H1 (cell line): ENCODE results near the gene COL4A1. TPM values are rescaled to one million over a fixed set of nuclear protein-coding genes. Genes with fewer than 3 reads are reported as not detected.

Source experiments
- CTCF ChIA-PET: fragments of 300-600 bp; sonication (Branson Sonifier 250); formaldehyde crosslinking; loops from one replicate; lab custom pipeline; 2021; ENCODE audit not compliant: partially characterized antibody; lab: Charles Lee
- POLR2A ChIA-PET: fragments of 300-600 bp; sonication (Branson Sonifier 250); formaldehyde crosslinking; loops from one replicate; lab custom pipeline; 2021; ENCODE audit warnings: inconsistent platforms; ENCODE audit not compliant: partially characterized antibody; lab: Charles Lee
- DNase-seq, 2 experiments: peaks; one replicate each; pipeline versions ENCODE4 v3.0.0 to v3.0.0-alpha.2; 2010 to 2022; ENCODE audit warnings: low spot score in 2 of 2, low read depth in 1 of 2, mixed read lengths in 1 of 2
- FAIRE-seq: peaks from 2 replicates; lab custom pipeline; 2011; peaks lifted over from hg19 to GRCh38; lab: Jason Lieb, UNC
- H2AFZ ChIP-seq: 2 replicates; pipeline ENCODE4 v1.8.1; 2012; ENCODE audit warnings: low read length, inconsistent platforms
- H2AK5ac ChIP-seq: 2 replicates; pipeline ENCODE4 v1.6.1; 2013; ENCODE audit warnings: low read depth, low read length
- H2BK120ac ChIP-seq: replicated peaks from 2 replicates; pipeline ENCODE3; 2013; ENCODE audit warnings: low read depth, low read length, inconsistent platforms
- H2BK12ac ChIP-seq: 2 replicates; pipeline ENCODE4 v1.6.1; 2013; ENCODE audit warnings: low read depth, low read length
- H2BK15ac ChIP-seq: 2 replicates; pipeline ENCODE4 v1.6.1; 2013; ENCODE audit warnings: low read length
- H2BK20ac ChIP-seq: 2 replicates; pipeline ENCODE4 v1.6.1; 2013; ENCODE audit warnings: low read length
- H2BK5ac ChIP-seq: 2 replicates; pipeline ENCODE4 v1.6.1; 2013; ENCODE audit warnings: low read depth, low read length
- H3K14ac ChIP-seq: 2 replicates; pipeline ENCODE4 v1.6.1; 2013; ENCODE audit warnings: inconsistent platforms; ENCODE audit not compliant: insufficient read length
- H3K18ac ChIP-seq: 2 replicates; pipeline ENCODE4 v1.6.1; 2013; ENCODE audit warnings: low read length; ENCODE audit errors: extremely low read depth
- H3K23ac ChIP-seq: 2 replicates; pipeline ENCODE4 v1.6.1; 2013; ENCODE audit warnings: inconsistent platforms; ENCODE audit not compliant: insufficient read length
- H3K23me2 ChIP-seq: 2 replicates; pipeline ENCODE4 v1.6.1; 2013; ENCODE audit warnings: low read depth, low read length
- H3K27ac ChIP-seq: 2 replicates; pipeline ENCODE4 v1.6.1; 2011; ENCODE audit warnings: low read depth, low read length, inconsistent platforms
- H3K27me3 ChIP-seq, 4 experiments: replicated peaks in 1 of 4; 1 replicate in 1 of 4; 2 replicates in 3 of 4; pipeline versions ENCODE4 v1.6.1 to v1.8.1; 2011 to 2013; ENCODE audit warnings: low read length in 3 of 4, mild to moderate bottlenecking in 3 of 4, inconsistent platforms in 2 of 4, mixed read lengths in 2 of 4, moderate library complexity in 1 of 4; ENCODE audit not compliant: control insufficient read depth in 3 of 4, insufficient read depth in 3 of 4; ENCODE audit errors: extremely low read depth in 1 of 4
- H3K36me3 ChIP-seq, 4 experiments: 2 replicates each; pipeline versions ENCODE4 v1.6.1 to v1.8.1; 2011 to 2013; ENCODE audit warnings: mild to moderate bottlenecking in 4 of 4, low read length in 3 of 4, moderate library complexity in 2 of 4, control low read depth in 1 of 4, inconsistent platforms in 1 of 4; ENCODE audit not compliant: insufficient read depth in 4 of 4, control insufficient read depth in 2 of 4
- H3K4ac ChIP-seq: replicated peaks from 2 replicates; pipeline ENCODE3; 2013; ENCODE audit warnings: low read length, low read depth, mixed read lengths, inconsistent platforms; ENCODE audit not compliant: insufficient read length
- H3K4me1 ChIP-seq, 4 experiments: replicated peaks in 1 of 4; 1 replicate in 1 of 4; 2 replicates in 3 of 4; pipeline versions ENCODE4 v1.6.1 to v1.8.1; 2011 to 2013; ENCODE audit warnings: low read length in 3 of 4, inconsistent platforms in 2 of 4, mixed read lengths in 1 of 4; ENCODE audit not compliant: insufficient read depth in 4 of 4, control insufficient read depth in 3 of 4
- H3K4me2 ChIP-seq, 2 experiments: 2 replicates each; pipeline versions ENCODE4 v1.6.1 to v1.8.1; 2011 to 2013; ENCODE audit warnings: low read depth in 2 of 2, low read length in 2 of 2, control low read depth in 1 of 2, inconsistent platforms in 1 of 2, mild to moderate bottlenecking in 1 of 2; ENCODE audit not compliant: insufficient read depth in 1 of 2
- H3K4me3 ChIP-seq, 4 experiments: fragments of 200-600, 300-600 bp in 1 of 4; sonication (generic), shearing (Covaris generic), sonication (Bioruptor Twin) in 1 of 4; 2 replicates each; pipeline versions ENCODE4 v1.5.1 to v1.8.1; 2011 to 2016; ENCODE audit warnings: low read length in 4 of 4, low read depth in 3 of 4, control low read depth in 2 of 4, inconsistent platforms in 2 of 4, mild to moderate bottlenecking in 2 of 4, mixed read lengths in 1 of 4, moderate library complexity in 1 of 4; ENCODE audit not compliant: insufficient read depth in 2 of 4; ENCODE audit errors: extremely low read depth in 1 of 4
- H3K56ac ChIP-seq: replicated peaks from 2 replicates; pipeline ENCODE3; 2013; ENCODE audit warnings: low read depth, mild to moderate bottlenecking, mixed read lengths, low read length, inconsistent platforms; ENCODE audit not compliant: insufficient read length
- H3K79me1 ChIP-seq: 2 replicates; pipeline ENCODE4 v1.6.1; 2013; ENCODE audit warnings: low read depth, low read length, control low read depth
- H3K79me2 ChIP-seq, 2 experiments: 2 replicates each; pipeline versions ENCODE4 v1.6.1 to v1.8.1; 2012 to 2013; ENCODE audit warnings: low read length in 2 of 2, mild to moderate bottlenecking in 2 of 2, inconsistent platforms in 1 of 2; ENCODE audit not compliant: insufficient read depth in 2 of 2, control insufficient read depth in 1 of 2
- H3K9ac ChIP-seq, 4 experiments: replicated peaks in 1 of 4; 1 replicate in 1 of 4; 2 replicates in 3 of 4; pipeline versions ENCODE4 v1.6.1 to v1.8.1; 2011 to 2013; ENCODE audit warnings: low read depth in 3 of 4, low read length in 3 of 4, control low read depth in 2 of 4, mild to moderate bottlenecking in 2 of 4, moderate library complexity in 2 of 4, inconsistent platforms in 1 of 4; ENCODE audit errors: extremely low read depth in 1 of 4
- H3K9me3 ChIP-seq, 2 experiments: 2 replicates each; pipeline versions ENCODE4 v1.6.1 to v1.8.1; 2012 to 2013; ENCODE audit warnings: mild to moderate bottlenecking in 2 of 2, moderate library complexity in 2 of 2, control low read depth in 1 of 2, inconsistent platforms in 1 of 2, low read depth in 1 of 2, low read length in 1 of 2, mixed read lengths in 1 of 2; ENCODE audit not compliant: insufficient read depth in 2 of 2
- H4K20me1 ChIP-seq, 2 experiments: replicated peaks in 1 of 2; 2 replicates each; pipeline versions ENCODE3 to v1.8.1; 2011 to 2013; ENCODE audit warnings: inconsistent platforms in 2 of 2, low read length in 2 of 2, mild to moderate bottlenecking in 1 of 2; ENCODE audit not compliant: insufficient read depth in 2 of 2, control insufficient read depth in 1 of 2
- H4K5ac ChIP-seq: 2 replicates; pipeline ENCODE4 v1.6.1; 2013; ENCODE audit warnings: low read length, low read depth, mixed read lengths, inconsistent platforms; ENCODE audit not compliant: insufficient read length
- H4K8ac ChIP-seq: 2 replicates; pipeline ENCODE4 v1.8.0; 2013; ENCODE audit warnings: mild to moderate bottlenecking, moderate library complexity, low read length, inconsistent platforms; ENCODE audit not compliant: insufficient read depth; ENCODE audit errors: extremely low read depth
- H4K91ac ChIP-seq: replicated peaks from 2 replicates; pipeline ENCODE3; 2013; ENCODE audit warnings: low read length, mixed read lengths, inconsistent platforms; ENCODE audit not compliant: insufficient read length
- ASH2L ChIP-seq: fragments of 200-600, 300-600 bp; sonication (generic); IDR thresholded peaks from one replicate; pipeline ENCODE4 v1.7.1; 2017; ENCODE audit warnings: low read length
- BCL11A ChIP-seq, 2 experiments: IDR thresholded peaks; one replicate each; pipeline ENCODE4 v1.6.1; 2011; ENCODE audit warnings: low read depth in 2 of 2, low read length in 2 of 2, mild to moderate bottlenecking in 2 of 2
- CBX8 ChIP-seq: fragments of 300-800, 300-1000 bp; sonication (generic); IDR thresholded peaks from 2 replicates; pipeline ENCODE4 v1.7.1; 2016; ENCODE audit warnings: low read depth, low read length, borderline replicate concordance
- CTCF ChIP-seq, 3 experiments: IDR thresholded peaks; 1 replicate in 2 of 3; 2 replicates in 1 of 3; pipeline versions ENCODE4 v1.5.1 to v1.6.1; 2011; ENCODE audit warnings: low read length in 3 of 3, mild to moderate bottlenecking in 3 of 3, inconsistent platforms in 2 of 3, low read depth in 1 of 3, moderate library complexity in 1 of 3; ENCODE audit not compliant: insufficient read depth in 1 of 3; ENCODE audit errors: control extremely low read depth in 1 of 3
- EP300 ChIP-seq, 2 experiments: IDR thresholded peaks; 1 replicate in 1 of 2; 2 replicates in 1 of 2; pipeline ENCODE4 v1.6.1; 2011 to 2012; ENCODE audit warnings: low read depth in 2 of 2, low read length in 2 of 2, mild to moderate bottlenecking in 2 of 2, borderline replicate concordance in 1 of 2, inconsistent platforms in 1 of 2, moderate library complexity in 1 of 2
- EZH2 ChIP-seq: fragments of 200-600 bp; sonication (generic); IDR thresholded peaks from 2 replicates; pipeline ENCODE4 v1.7.1; 2012; ENCODE audit warnings: low read depth, mild to moderate bottlenecking, moderate library complexity, low read length, inconsistent platforms; ENCODE audit not compliant: severe bottlenecking
- MAFK ChIP-seq: IDR thresholded peaks from 2 replicates; pipeline ENCODE4 v1.6.1; 2012; ENCODE audit warnings: low read depth, mild to moderate bottlenecking, improper control_type of control experiment, low read length
- RXRA ChIP-seq: IDR thresholded peaks from 2 replicates; pipeline ENCODE4 v1.6.1; 2011; ENCODE audit warnings: low read depth, mild to moderate bottlenecking, low read length, moderate library complexity; ENCODE audit not compliant: insufficient read depth
- SIRT6 ChIP-seq: IDR thresholded peaks from one replicate; pipeline ENCODE4 v1.7.1; 2012; ENCODE audit warnings: low read length, inconsistent platforms
- TAF7 ChIP-seq: optimal IDR thresholded peaks from 2 replicates; pipeline ENCODE3; 2011; ENCODE audit warnings: low read depth, mild to moderate bottlenecking, inconsistent platforms, low read length, moderate library complexity, borderline replicate concordance
- TEAD4 ChIP-seq: IDR thresholded peaks from 2 replicates; pipeline ENCODE4 v1.6.1; 2012; ENCODE audit warnings: low read depth, low read length, inconsistent platforms, mixed read lengths
- ZNF274 ChIP-seq: IDR thresholded peaks from 2 replicates; pipeline ENCODE4 v1.7.0; 2012; ENCODE audit warnings: low read length, borderline replicate concordance; ENCODE audit errors: extremely low read depth
- WGBS, 2 experiments: shearing (Covaris generic) in 1 of 2; methylation state at CpG; one replicate each; pipeline versions ENCODE4 v1.1.6 to v1.1.7; 2013 to 2015; ENCODE audit warnings: low lambda C conversion rate in 2 of 2, mixed read lengths in 2 of 2, inconsistent platforms in 1 of 2, low coverage in 1 of 2, missing lambda C conversion rate in 1 of 2; ENCODE audit not compliant: insufficient replicate concordance in 2 of 2, insufficient coverage in 1 of 2, insufficient read length in 1 of 2; ENCODE audit errors: extremely low coverage in 1 of 2, missing lambda C conversion rate in 1 of 2; 5-methylcytosine and 5-hydroxymethylcytosine counted together
- polyA plus RNA-seq, 7 experiments: library from polyadenylated mRNA; depleted of rRNA in 3 of 7; stranded (reverse) in 5 of 7; unstranded in 2 of 7; fragments of >200 nt in 5 of 7; fragments of 200-250 nt in 2 of 7; gene quantifications; 1 replicate in 5 of 7; 2 replicates in 1 of 7; 4 replicates in 1 of 7; pipeline versions ENCODE4 v1.2.1 to v1.2.3, GENCODE V29; 2011 to 2013; ENCODE audit warnings: missing spikeins in 2 of 7, mixed read lengths in 2 of 7
- total RNA-seq: library from RNA; stranded (reverse); fragmentation: NEBNext Ultra II Directional; extraction: Animal tissue kit (Norgen Biotek cat#: 25700); gene quantifications from 2 replicates; pipeline ENCODE4 v1.2.1, GENCODE V29; 2021

COL4A1 gene
- total and polyA plus RNA-seq, 2 of the 8 experiments (the other 6 are each of a cell fraction or from before 2014, with no cell fraction given) = 30.7 to 82.0 TPM

- Histone ChIP-seq H3K4me2 (no peak overlapping the region), H4K91ac (no peak overlapping the region), H3K4me3 (no peak overlapping the region), H4K8ac (no peak overlapping the region), H3K9me3 (no peaks in the 10 kb centered on the region), H2AK5ac (no peak overlapping the region), H2BK12ac (no peak overlapping the region), H4K20me1 (no peaks in the 10 kb centered on the region), H3K27me3 (no peaks in the 10 kb centered on the region), H3K23me2 (no peaks in the 10 kb centered on the region), H3K4me1 (no peaks in the 10 kb centered on the region), H2AFZ (no peak overlapping the region), H3K18ac (no peak overlapping the region), H3K27ac (no peak overlapping the region), H2BK15ac (no peak overlapping the region), H3K9ac (no peak overlapping the region), H3K14ac (no peak overlapping the region), H3K4ac (no peak overlapping the region), H3K36me3 (no peaks in the 10 kb centered on the region), H3K79me2 (peaks cover 0 to 6% of the 10 kb centered on the region in 2 experiments; a peak in 1 of 4 replicates), H3K23ac (no peak overlapping the region), H2BK20ac (no peak overlapping the region), H4K5ac (no peak overlapping the region), H3K79me1 (no peaks in the 10 kb centered on the region), H3K56ac (no peak overlapping the region), H2BK120ac (no peak overlapping the region), H2BK5ac (no peak overlapping the region)
- DNase-seq (no peak), FAIRE-seq (no peak)
- WGBS, 2 experiments = 85% methylated on average over 7 of the region's 7 CpGs; no CpG with 5 or more reads in 1 of the 2 experiments
- ChIA-PET POLR2A (no interaction called here), CTCF (interaction anchor here (0.8 to 1.5 kb wide), 3 partner anchors 14 to 45 kb away, joined by 3 to 4 read pairs (median 4); partner anchors contain the start of genes COL4A1 and COL4A2)
- no peak for TF ChIP-seq RXRA
- TF ChIP-seq EZH2 = no peak
- no peak for TF ChIP-seq TEAD4
- no peak for TF ChIP-seq TAF7
- no peak for TF ChIP-seq EP300 (IDR thresholded peaks at IDR 0.05; ENCODE audit: borderline replicate concordance in 1 of 2, low read depth in 2 of 2, low read length in 2 of 2)
- no peak for TF ChIP-seq CBX8
- TF ChIP-seq MAFK = no peak
- TF ChIP-seq CTCF (IDR thresholded peaks at IDR 0.05; ENCODE audit: control extremely low read depth in 1 of 3, insufficient read depth in 1 of 3, low read depth in 1 of 3, low read length in 3 of 3) = no peak
- TF ChIP-seq ZNF274 = no peak
- TF ChIP-seq SIRT6 = no peak
- TF ChIP-seq BCL11A (IDR thresholded peaks at IDR 0.05; ENCODE audit: low read depth in 2 of 2, low read length in 2 of 2) = no peak
- TF ChIP-seq ASH2L = no peak
Measured at GRCh38 chr13:110293037-110293436, 13.9 kb downstream of the COL4A1 start.
